Mesothelial cell of epicardium (in vitro differentiated cells): ENCODE measurements around the gene STAT5A. TPM values are rescaled to one million over a fixed set of nuclear protein-coding genes. Genes with fewer than 3 reads are reported as not detected.
A peak's percentile ranks its signal among the peaks of the same experiment; 100 is the strongest.

Experiments used
- DNase-seq, 2 experiments: peaks; one replicate each; pipeline ENCODE4 v3.0.0; 2021; ENCODE audit warnings: low spot score in 2 of 2; ENCODE audit not compliant: unreplicated experiment in 2 of 2
- H3K27ac Mint-ChIP-seq: 2 replicates; pipeline ENCODE4 v1.8.0; 2021; ENCODE audit warnings: mixed read lengths
- H3K27me3 Mint-ChIP-seq: 2 replicates; pipeline ENCODE4 v1.8.0; 2021; ENCODE audit warnings: low read depth, mixed read lengths
- H3K36me3 Mint-ChIP-seq: 2 replicates; pipeline ENCODE4 v1.8.0; 2021; ENCODE audit warnings: mixed read lengths
- H3K4me1 Mint-ChIP-seq: 2 replicates; pipeline ENCODE4 v1.8.0; 2021; ENCODE audit warnings: mixed read lengths
- H3K4me3 Mint-ChIP-seq: 2 replicates; pipeline ENCODE4 v1.8.0; 2021; ENCODE audit warnings: mild to moderate bottlenecking, moderate library complexity, mixed read lengths
- H3K9me3 Mint-ChIP-seq: 2 replicates; pipeline ENCODE4 v1.8.0; 2021; ENCODE audit warnings: mixed read lengths
- total RNA-seq: library from RNA; stranded (reverse); gene quantifications from 3 replicates; pipeline ENCODE4 v1.2.1, GENCODE V29; 2021
- TF ChIP-seq, protein P1 (sequence below): fragments of 200-600 bp; sonication (generic); IDR thresholded peaks from one replicate; pipeline ENCODE4 v1.5.0; 2021; ENCODE audit warnings: antibody characterized with exemption; ENCODE audit not compliant: unreplicated experiment

Gene STAT5A
- total RNA-seq, 1 donor from 2014 or later, result 11.7 TPM

DNA sequence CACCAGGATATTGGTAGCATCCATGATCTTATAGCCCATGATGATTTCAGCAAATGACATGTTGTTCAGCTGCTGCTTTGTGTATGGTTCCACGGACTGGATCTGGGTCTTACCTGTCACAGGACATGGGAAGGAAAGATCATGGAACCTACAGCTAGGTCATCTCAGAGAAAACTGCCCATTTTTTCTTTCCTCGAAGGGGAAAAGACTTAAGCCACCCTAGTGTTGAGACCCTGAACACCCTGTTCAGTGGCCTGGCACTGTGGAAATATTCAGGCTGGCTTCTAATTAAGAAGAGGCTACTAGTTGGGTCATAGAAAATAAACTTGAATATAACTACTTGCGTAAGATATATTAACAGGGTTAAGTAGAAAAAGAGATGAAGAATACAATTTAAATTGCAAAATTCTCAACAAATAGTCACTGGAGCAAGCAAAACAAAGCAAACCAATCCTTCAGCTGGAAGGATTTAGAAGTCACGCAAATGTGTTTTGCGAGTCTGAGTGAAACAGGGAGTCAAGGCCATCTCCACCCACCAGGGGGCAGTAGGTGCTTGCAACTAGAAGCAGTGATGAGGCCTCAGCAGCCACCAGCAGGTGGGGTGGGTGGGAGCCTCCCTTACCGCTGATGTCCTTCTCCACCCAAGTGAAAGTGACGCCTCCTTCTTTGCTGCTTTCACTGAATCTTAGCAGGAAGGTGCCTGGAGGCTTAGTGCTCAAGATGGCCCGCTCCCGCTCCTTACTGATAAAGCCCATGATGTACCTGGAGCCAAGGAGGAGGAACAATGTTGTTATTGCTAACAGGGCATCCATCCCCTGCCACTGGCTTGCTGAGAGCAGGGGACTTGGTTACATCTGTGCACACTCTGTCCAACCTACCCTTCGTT lies 34.3 kb downstream of the STAT5A start:
- TF ChIP-seq, protein P1, sequence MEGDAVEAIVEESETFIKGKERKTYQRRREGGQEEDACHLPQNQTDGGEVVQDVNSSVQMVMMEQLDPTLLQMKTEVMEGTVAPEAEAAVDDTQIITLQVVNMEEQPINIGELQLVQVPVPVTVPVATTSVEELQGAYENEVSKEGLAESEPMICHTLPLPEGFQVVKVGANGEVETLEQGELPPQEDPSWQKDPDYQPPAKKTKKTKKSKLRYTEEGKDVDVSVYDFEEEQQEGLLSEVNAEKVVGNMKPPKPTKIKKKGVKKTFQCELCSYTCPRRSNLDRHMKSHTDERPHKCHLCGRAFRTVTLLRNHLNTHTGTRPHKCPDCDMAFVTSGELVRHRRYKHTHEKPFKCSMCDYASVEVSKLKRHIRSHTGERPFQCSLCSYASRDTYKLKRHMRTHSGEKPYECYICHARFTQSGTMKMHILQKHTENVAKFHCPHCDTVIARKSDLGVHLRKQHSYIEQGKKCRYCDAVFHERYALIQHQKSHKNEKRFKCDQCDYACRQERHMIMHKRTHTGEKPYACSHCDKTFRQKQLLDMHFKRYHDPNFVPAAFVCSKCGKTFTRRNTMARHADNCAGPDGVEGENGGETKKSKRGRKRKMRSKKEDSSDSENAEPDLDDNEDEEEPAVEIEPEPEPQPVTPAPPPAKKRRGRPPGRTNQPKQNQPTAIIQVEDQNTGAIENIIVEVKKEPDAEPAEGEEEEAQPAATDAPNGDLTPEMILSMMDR, result peak; percentile 97
- Mint-ChIP-seq H3K9me3 (no peaks in the 10 kb centered on the region), H3K4me3 (no peak overlapping the region), H3K36me3 (peaks cover 39% of the 10 kb centered on the region), H3K27me3 (no peaks in the 10 kb centered on the region), H3K27ac (no peak overlapping the region), H3K4me1 (no peaks in the 10 kb centered on the region)
- DNase-seq, result peak; percentile 86 to 97

DNA sequence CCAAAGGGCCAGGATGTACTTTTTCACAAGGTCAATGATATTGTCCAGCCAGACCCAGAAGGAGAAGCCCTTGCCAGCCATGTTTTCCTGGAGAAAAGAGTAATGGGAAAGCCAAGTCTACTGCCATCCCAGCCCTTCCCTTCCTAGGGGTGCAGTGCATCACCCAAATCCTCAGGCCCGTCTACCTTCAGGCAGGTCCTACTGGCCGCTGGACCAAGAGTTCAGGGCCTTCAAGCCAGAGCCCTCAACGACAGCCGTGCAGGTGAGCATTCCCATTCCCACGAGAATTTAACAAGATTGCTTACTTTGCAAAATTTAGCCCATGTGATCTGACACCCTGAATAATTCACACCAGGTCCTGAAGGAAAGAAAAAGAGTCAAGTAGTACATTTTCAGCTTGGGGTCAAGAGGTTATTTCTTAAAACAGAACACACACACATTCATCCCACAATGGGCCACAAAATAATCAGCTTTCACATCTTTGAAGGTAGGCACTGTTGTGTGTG lies 35.0 kb downstream of the STAT5A start:
- no peaks in the 10 kb centered on the region for H3K9me3 Mint-ChIP-seq
- no peak overlapping the region for H3K27ac Mint-ChIP-seq

DNA sequence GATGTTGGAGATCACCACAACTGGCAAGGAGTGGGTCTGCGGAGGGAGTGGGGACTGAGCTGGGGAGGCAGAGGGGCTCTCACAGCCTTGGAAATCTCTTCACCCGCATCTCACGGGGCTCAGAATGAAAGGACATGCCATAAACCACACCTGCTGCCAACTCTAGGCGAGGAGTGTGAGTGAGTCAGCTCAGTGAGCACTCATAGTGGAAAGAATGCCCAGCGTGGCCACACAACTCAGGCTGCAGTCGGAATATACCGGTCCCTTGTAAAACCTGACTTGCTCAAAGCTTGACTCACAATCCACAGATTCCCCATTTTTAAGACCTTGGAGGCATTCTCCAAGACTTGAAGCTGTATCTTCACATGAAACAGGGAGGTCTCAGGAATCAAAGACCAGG lies 36.7 kb downstream of the STAT5A start:
- Mint-ChIP-seq H3K27me3 (no peaks in the 10 kb centered on the region), H3K4me3 (no peak overlapping the region), H3K9me3 (no peaks in the 10 kb centered on the region), H3K36me3 (peaks cover 38% of the 10 kb centered on the region), H3K4me1 (peaks cover 10% of the 10 kb centered on the region), H3K27ac (no peak overlapping the region)
- DNase-seq, result no peak
- TF ChIP-seq, protein P1, result no peak

More for the DNA sequence above, 35.0 kb downstream of the STAT5A start:
- Mint-ChIP-seq H3K36me3 (peaks cover 39% of the 10 kb centered on the region), H3K27me3 (no peaks in the 10 kb centered on the region), H3K4me1 (no peaks in the 10 kb centered on the region), H3K4me3 (no peak overlapping the region)
- TF ChIP-seq, protein P1, result no peak
- no peak for DNase-seq

DNA sequence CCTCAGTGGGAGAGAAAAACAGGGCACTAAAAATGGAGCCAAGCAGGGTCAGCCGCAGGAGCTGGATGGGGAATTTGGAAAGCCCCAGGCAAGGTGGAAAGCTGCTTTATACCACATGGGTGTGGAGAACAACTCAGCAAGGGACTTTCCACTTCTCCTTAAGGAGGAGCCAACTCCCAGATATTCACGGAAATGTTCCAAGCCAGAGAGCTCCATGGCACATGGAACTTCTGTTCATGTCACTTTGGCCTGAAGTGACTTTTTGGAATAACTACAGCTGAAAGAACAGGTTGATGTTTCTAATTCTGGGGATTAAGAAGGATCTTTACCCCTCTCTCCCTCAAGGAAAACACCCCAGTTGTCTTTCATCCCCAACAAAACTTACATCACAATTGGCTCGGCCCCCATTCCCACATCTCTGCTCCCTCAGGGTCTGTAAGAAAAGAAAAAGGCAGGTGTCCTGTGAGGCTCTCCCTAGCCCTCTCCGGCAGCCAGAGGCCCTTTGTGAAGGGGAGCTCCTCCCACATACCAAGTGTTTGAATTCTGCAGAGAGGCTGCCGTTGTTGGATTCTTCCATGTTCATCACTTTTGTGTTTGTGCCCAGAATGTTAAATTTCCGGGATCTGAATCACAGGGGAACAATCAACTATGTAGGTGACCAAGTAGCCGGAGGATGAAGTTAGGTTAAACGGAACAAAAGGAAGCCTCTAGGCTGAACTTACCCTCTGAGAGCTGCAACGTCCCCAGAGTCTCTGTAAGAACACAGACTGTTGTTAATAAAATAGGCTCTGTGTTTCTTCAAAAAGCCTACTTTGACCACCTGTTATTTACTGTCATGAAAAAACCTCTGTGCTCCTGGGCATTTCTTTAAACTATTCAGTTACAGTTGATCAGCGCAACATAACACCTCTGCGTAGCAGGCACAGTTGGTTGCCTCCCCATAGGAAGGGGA lies 41.0 kb downstream of the STAT5A start:
- Mint-ChIP-seq H3K4me3 (no peak overlapping the region), H3K27ac (peak overlapping the region; percentile 92), H3K36me3 (peaks cover 40% of the 10 kb centered on the region), H3K9me3 (no peaks in the 10 kb centered on the region), H3K4me1 (peaks cover 10% of the 10 kb centered on the region), H3K27me3 (no peaks in the 10 kb centered on the region)
- TF ChIP-seq, protein P1, result no peak
- no peak for DNase-seq

DNA sequence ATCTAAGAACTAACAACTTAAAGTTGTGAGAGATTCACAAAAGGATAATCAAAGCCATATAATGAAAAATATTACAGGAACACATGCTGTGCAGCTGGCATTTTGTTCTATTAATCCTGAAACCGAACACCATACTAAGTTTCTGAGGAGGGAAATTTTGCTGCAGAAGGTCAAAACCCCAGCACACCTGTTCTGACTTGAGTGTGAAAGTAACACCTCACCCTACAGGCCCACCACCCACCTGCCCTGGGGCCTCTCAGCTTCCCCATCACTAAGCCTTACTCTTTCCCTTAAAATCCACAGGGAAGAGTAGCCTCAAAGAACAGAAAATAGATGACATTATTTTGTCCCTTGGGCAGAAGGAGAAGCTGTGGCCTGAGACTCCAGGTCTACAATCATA lies 44.8 kb downstream of the STAT5A start:
- no peak for DNase-seq
- peaks cover 10% of the 10 kb centered on the region for H3K4me1 Mint-ChIP-seq
- no peaks in the 10 kb centered on the region for H3K27me3 Mint-ChIP-seq
- no peak overlapping the region for H3K27ac Mint-ChIP-seq
- H3K9me3 Mint-ChIP-seq, result no peaks in the 10 kb centered on the region
- TF ChIP-seq, protein P1, result no peak
- peaks cover 37% of the 10 kb centered on the region for H3K36me3 Mint-ChIP-seq
- H3K4me3 Mint-ChIP-seq, result no peak overlapping the region
